Adrenal gland (tissue), 19 donors: ENCODE data around the gene GRIN3A. TPM values are rescaled to one million over a fixed set of nuclear protein-coding genes. Genes with fewer than 3 reads are reported as not detected.

Source experiments
- DNase-seq, 7 donors: peaks; one replicate each; pipeline ENCODE4 v3.0.0-alpha.2; 2019 to 2020
- H3K27ac ChIP-seq, 5 donors: fragments of 200-600 bp; sonication (generic) in 4 of 5; 1 replicate in 3 of 5; 2 replicates in 2 of 5; pipeline versions ENCODE4 v1.5.1 to v1.8.0; 2016 to 2020; ENCODE audit warnings: mild to moderate bottlenecking in 1 of 5
- H3K27me3 ChIP-seq: fragments of 200-600 bp; 2 replicates; pipeline ENCODE4 v1.8.0; 2021
- H3K36me3 ChIP-seq, 2 donors: fragments of 200-600 bp; replicated peaks in 1 of 2; 1 replicate in 1 of 2; 2 replicates in 1 of 2; pipeline versions ENCODE4 v1.5.1 to v1.8.0; 2018 to 2022
- H3K4me1 ChIP-seq, 2 donors: fragments of 200-600 bp; replicated peaks in 1 of 2; 1 replicate in 1 of 2; 2 replicates in 1 of 2; pipeline versions ENCODE4 v1.5.1 to v1.8.0; 2018 to 2021
- H3K4me3 ChIP-seq, 4 donors: fragments of 200-600 bp; sonication (generic) in 3 of 4; one replicate each; pipeline ENCODE4 v1.5.1; 2016 to 2018
- H3K9me3 ChIP-seq, 3 donors: fragments of 200-600 bp; sonication (generic) in 1 of 3; replicated peaks in 1 of 3; 1 replicate in 2 of 3; 2 replicates in 1 of 3; pipeline versions ENCODE4 v1.5.1 to v1.8.0; 2016 to 2021
- POLR2A ChIP-seq, 2 donors: fragments of 450-650 bp; IDR thresholded peaks; one replicate each; pipeline ENCODE4 v1.6.1; 2017; ENCODE audit warnings: antibody characterized with exemption in 2 of 2, mild to moderate bottlenecking in 2 of 2, moderate library complexity in 1 of 2
- WGBS, 4 donors: extraction: QIAGEN DNeasy Blood & Tissue Kit in 2 of 4; methylation state at CpG; one replicate each; pipeline versions ENCODE4 v1.1.5 to v1.1.7; 2013 to 2017; 5-methylcytosine and 5-hydroxymethylcytosine counted together
- intact Hi-C, 2 donors: fragments of 100-400 bp; cut with DNase I; formaldehyde crosslinking; loops; one replicate each; pipeline versions ENCODE4 v1.14.1 to v1.15.0; 2022 to 2023
- long read RNA-seq, 10 donors: library from polyadenylated mRNA in 3 of 10; unstranded in 2 of 10; stranded (forward) in 1 of 10; transcript quantifications; one replicate each; pipeline ENCODE4 v2.0.0 and lab custom pipeline, GENCODE V29; 2021 to 2026
- polyA plus RNA-seq, 3 donors: library from polyadenylated mRNA; stranded (reverse); fragments of 200-250 nt in 2 of 3; fragments of 350-450 nt in 1 of 3; fragmentation: Illumina TruSeq in 1 of 3; extraction: RNeasy Lipid Tissue Mini Kit (QIAGEN cat#74804) in 1 of 3; gene quantifications; one replicate each; pipeline ENCODE4 v1.2.3, GENCODE V29; 2013 to 2014
- total RNA-seq, 9 donors: library from RNA; depleted of rRNA in 4 of 9; stranded (reverse); fragments of >200 nt in 4 of 9; fragments of 120-200 nt in 1 of 9; fragmentation: NEBNext Ultra II Directional in 1 of 9; extraction: Animal tissue kit (Norgen Biotek cat#: 25700) in 1 of 9; gene quantifications; one replicate each; pipeline versions ENCODE4 v1.1.0 to v1.2.4, GENCODE V29; 2013 to 2023
- TF ChIP-seq, protein P1 (sequence below), 6 experiments: fragments of 450-650 bp in 4 of 6; fragments of 200-600 bp in 2 of 6; sonication (generic) in 1 of 6; IDR thresholded peaks; 1 replicate in 5 of 6; 2 replicates in 1 of 6; pipeline versions ENCODE4 v1.5.1 to v1.8.0; 2016 to 2021; ENCODE audit warnings: antibody characterized with exemption in 6 of 6, mild to moderate bottlenecking in 2 of 6, moderate library complexity in 1 of 6
- donor health status: healthy with polysubstance abuse.
- donor health status: Bipolar disorder and iron deficiency.
- donor health status: DM: yes; HTN: yes; CAD: no.
- donor health status: DM: no; HTN: no; CAD: no.
- donor health status: DM: no; HTN: no; CAD: no.
- donor health status: DM: yes; HTN: yes; CAD: no.

GRIN3A gene
- total RNA-seq (under 1 TPM in 8 of 9 donors, not detected in 1; 0.04 to 0.22 (median 0.13) TPM), polyA plus RNA-seq (under 1 TPM in 2 of 3 donors, not detected in 1; under 0.01 to 0.04 TPM)
- long read RNA-seq, donor 1 = 0 reads
- long read RNA-seq, donor 2 = 0 reads
- long read RNA-seq, donor 3 = 0 reads
- long read RNA-seq, donor 4 = 0 reads
- long read RNA-seq, donor 5 = 0 reads
- long read RNA-seq, donor 6, partial matches to known transcripts = 0 of 1 reads
- long read RNA-seq, donor 6, other reads (novel, unspliced or antisense) = 1 of 1 reads
- long read RNA-seq, donor 7 = 0 reads
- long read RNA-seq, donor 8 = 0 reads
- long read RNA-seq, donor 9 = 0 reads
- long read RNA-seq, donor 10 = 0 reads

DNA sequence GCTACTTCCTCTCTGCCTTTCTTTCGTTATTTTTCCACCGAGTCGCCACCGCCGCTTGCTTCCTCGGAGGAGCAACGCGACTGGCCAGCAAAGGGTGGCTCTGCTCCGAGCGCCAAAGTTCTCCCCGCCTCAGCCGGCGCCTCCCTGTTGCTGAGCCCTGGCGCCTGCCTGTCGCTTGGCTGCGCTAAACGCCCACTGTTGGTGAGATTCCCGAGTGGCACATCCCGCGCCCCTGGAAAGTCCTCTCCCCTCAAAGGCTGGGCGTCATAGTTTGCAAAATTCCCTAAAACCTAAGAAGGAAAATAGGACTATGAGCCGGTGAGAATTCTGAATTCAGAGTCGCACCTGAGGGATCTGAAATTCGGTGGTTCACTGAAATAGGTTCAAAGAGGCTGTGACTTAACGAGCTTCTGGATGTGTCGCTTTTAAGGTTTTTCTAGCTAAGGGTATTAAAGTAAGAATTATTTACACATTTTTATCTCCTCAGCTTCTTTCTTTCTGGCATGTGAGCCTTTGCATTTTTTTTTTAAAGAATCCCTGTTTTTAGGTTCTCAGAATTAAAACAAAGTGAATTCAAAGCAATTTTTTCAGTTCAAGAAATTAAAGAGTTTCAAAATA is at the start of gene GRIN3A:
Gene GRIN3A (minus strand): TSS at position 82 of the 618 bp plus-strand sequence. CDS start 668 bp downstream, outside the sequence.
- peak within 1 kb of the TSS in 1 of 4 donors; percentile 47 for H3K4me3 ChIP-seq
- peaks cover 0 to 15% of the 10 kb centered on the region in 2 donors for H3K4me1 ChIP-seq
- peaks cover 42% of the 10 kb centered on the region for H3K27me3 ChIP-seq
- H3K9me3 ChIP-seq = no peaks in the 10 kb centered on the region
- intact Hi-C loops = no loop called here
- H3K36me3 ChIP-seq = no peaks in the 10 kb centered on the region
- 3% methylated on average over 21 to 26 of the region's 26 CpGs for WGBS, 4 donors
- DNase-seq = peak in 2 of 7 donors; percentile 16 to 17
- no peak within 1 kb of the TSS for H3K27ac ChIP-seq
- no peak for TF ChIP-seq POLR2A (IDR thresholded peaks at IDR 0.05)
- TF ChIP-seq, protein P1, sequence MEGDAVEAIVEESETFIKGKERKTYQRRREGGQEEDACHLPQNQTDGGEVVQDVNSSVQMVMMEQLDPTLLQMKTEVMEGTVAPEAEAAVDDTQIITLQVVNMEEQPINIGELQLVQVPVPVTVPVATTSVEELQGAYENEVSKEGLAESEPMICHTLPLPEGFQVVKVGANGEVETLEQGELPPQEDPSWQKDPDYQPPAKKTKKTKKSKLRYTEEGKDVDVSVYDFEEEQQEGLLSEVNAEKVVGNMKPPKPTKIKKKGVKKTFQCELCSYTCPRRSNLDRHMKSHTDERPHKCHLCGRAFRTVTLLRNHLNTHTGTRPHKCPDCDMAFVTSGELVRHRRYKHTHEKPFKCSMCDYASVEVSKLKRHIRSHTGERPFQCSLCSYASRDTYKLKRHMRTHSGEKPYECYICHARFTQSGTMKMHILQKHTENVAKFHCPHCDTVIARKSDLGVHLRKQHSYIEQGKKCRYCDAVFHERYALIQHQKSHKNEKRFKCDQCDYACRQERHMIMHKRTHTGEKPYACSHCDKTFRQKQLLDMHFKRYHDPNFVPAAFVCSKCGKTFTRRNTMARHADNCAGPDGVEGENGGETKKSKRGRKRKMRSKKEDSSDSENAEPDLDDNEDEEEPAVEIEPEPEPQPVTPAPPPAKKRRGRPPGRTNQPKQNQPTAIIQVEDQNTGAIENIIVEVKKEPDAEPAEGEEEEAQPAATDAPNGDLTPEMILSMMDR (IDR thresholded peaks at IDR 0.05) = no peak

DNA sequence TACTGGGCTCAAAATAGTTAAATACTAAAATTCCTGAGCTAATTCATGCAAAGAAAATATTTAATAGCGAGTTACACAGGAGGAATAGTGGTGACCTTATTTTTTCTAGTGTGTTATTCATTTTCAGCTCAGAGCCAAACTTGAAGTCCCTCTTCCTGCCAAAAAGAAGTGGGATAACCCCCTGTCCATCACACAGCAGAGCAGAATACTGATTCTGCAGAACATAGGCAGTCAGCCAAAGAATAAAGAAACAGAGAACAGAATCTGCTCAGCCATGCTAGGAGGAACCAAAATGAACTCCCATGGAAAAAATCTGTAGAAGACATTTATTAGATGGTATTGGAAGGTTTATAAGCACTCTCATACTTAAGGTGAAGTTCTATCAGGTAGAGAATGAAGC is 49.4 kb upstream of the GRIN3A start:
- H3K27ac ChIP-seq = no peak overlapping the region
- no peak overlapping the region for H3K4me3 ChIP-seq
- TF ChIP-seq POLR2A (IDR thresholded peaks at IDR 0.05) = no peak
- TF ChIP-seq, protein P1 (IDR thresholded peaks at IDR 0.05) = no peak
- no peaks in the 10 kb centered on the region for H3K4me1 ChIP-seq
- DNase-seq = no peak
- H3K36me3 ChIP-seq = no peaks in the 10 kb centered on the region
- no peaks in the 10 kb centered on the region for H3K9me3 ChIP-seq
- no peaks in the 10 kb centered on the region for H3K27me3 ChIP-seq
- 25 to 33% (median 29%) methylated on average over 1 of the region's 1 CpG for WGBS, 4 donors
- intact Hi-C loops = no loop called here

DNA sequence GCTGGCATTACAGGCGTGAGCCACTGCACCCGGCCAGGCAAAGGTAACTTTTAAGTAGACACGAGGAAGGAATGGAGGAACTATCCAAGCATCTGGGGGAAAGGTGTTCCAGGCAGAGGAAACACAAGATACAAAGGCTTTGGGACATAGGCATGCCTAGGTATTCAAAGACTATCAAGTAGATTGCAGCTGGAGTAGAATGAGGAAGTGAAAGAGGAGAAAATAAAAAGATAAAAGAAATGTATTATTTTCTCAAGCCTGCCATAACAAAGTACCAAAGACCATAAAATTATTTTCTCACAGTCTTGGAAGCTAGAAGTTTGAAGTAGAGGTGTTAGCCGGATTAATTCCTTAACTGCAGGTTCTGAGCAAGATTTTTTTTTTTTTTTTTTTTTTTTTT is 39.9 kb upstream of the GRIN3A start:
- no peak for DNase-seq
- no peak overlapping the region for H3K4me3 ChIP-seq
- H3K36me3 ChIP-seq = no peaks in the 10 kb centered on the region
- TF ChIP-seq, protein P1 (IDR thresholded peaks at IDR 0.05) = no peak
- TF ChIP-seq POLR2A (IDR thresholded peaks at IDR 0.05) = no peak
- WGBS, 4 donors = 71 to 87% (median 75%) methylated on average over 4 of the region's 4 CpGs
- no peaks in the 10 kb centered on the region for H3K9me3 ChIP-seq
- intact Hi-C loops = no loop called here
- no peaks in the 10 kb centered on the region for H3K27me3 ChIP-seq
- H3K4me1 ChIP-seq = no peaks in the 10 kb centered on the region
- no peak overlapping the region for H3K27ac ChIP-seq

DNA sequence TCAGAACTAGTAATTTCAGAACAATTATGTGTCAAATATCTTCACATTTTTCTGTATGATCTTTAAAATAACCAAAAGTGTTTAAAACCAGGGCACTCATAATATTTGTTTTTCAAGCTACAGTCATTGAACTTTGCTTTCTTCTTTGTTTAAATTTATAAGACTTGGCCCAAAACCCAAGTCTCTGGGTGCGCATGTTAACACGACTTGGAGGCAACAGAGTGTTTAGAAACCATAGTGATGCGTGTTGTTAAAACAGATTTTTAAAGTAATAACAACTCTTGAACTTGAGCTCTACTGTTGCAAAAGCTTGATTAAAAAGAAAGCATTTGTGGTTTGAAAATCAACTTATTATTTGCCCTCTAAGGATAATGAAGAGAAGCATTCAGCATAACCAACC is 26.0 kb upstream of the GRIN3A start:
- intact Hi-C loops = no loop called here
- Histone ChIP-seq H3K36me3 (no peaks in the 10 kb centered on the region), H3K27ac (no peak overlapping the region), H3K4me1 (no peaks in the 10 kb centered on the region), H3K4me3 (no peak overlapping the region), H3K9me3 (no peaks in the 10 kb centered on the region), H3K27me3 (no peaks in the 10 kb centered on the region)
- WGBS, 4 donors = 70 to 79% (median 73%) methylated on average over 3 of the region's 3 CpGs
- TF ChIP-seq, protein P1 (IDR thresholded peaks at IDR 0.05) = no peak
- TF ChIP-seq POLR2A (IDR thresholded peaks at IDR 0.05) = no peak
- no peak for DNase-seq
